Keratinocyte (primary cell): ENCODE measurements around the gene MPND. TPM values are rescaled to one million over a fixed set of nuclear protein-coding genes. Genes with fewer than 3 reads are reported as not detected.
A peak's percentile ranks its signal among the peaks of the same experiment; 100 is the strongest.

Source experiments
- DNase-seq: peaks from one replicate; pipeline ENCODE4 v3.0.0-alpha.2; 2011; ENCODE audit warnings: low read depth, missing footprints, low spot score
- FAIRE-seq: peaks from 2 replicates; lab custom pipeline; 2011; peaks lifted over from hg19 to GRCh38; lab: Jason Lieb, UNC
- H2AFZ ChIP-seq: 2 replicates; pipeline ENCODE4 v1.6.0; 2012; ENCODE audit warnings: low read length, control low read depth, inconsistent platforms; ENCODE audit not compliant: control insufficient read depth
- H3K27ac ChIP-seq: 2 replicates; pipeline ENCODE4 v1.5.1; 2011; ENCODE audit warnings: low read length; ENCODE audit not compliant: control insufficient read depth, insufficient read depth
- H3K27me3 ChIP-seq: 3 replicates; pipeline ENCODE4 v1.6.0; 2011; ENCODE audit warnings: low read length; ENCODE audit not compliant: control insufficient read depth, insufficient read depth; ENCODE audit errors: extremely low read depth
- H3K36me3 ChIP-seq, 2 experiments: 2 replicates in 1 of 2; 3 replicates in 1 of 2; pipeline ENCODE4 v1.5.1; 2011; ENCODE audit warnings: low read length in 2 of 2, mild to moderate bottlenecking in 1 of 2; ENCODE audit not compliant: control insufficient read depth in 2 of 2, insufficient read depth in 2 of 2; ENCODE audit errors: extremely low read depth in 1 of 2
- H3K4me1 ChIP-seq: 3 replicates; pipeline ENCODE4 v1.5.1; 2011; ENCODE audit warnings: low read length; ENCODE audit not compliant: control insufficient read depth, insufficient read depth; ENCODE audit errors: extremely low read depth
- H3K4me2 ChIP-seq: 3 replicates; pipeline ENCODE4 v1.6.0; 2011; ENCODE audit warnings: low read depth, low read length; ENCODE audit not compliant: control insufficient read depth, insufficient read depth; ENCODE audit errors: extremely low read depth
- H3K4me3 ChIP-seq, 3 experiments: fragments of 200-600 bp in 1 of 3; sonication (generic) in 1 of 3; 2 replicates in 2 of 3; 3 replicates in 1 of 3; pipeline ENCODE4 v1.5.1; 2011 to 2016; ENCODE audit warnings: low read length in 3 of 3, mild to moderate bottlenecking in 3 of 3, control low read depth in 2 of 3, inconsistent platforms in 1 of 3, low read depth in 1 of 3, mixed read lengths in 1 of 3, mixed run types in 1 of 3, moderate library complexity in 1 of 3; ENCODE audit not compliant: control insufficient read depth in 2 of 3, insufficient read depth in 2 of 3; ENCODE audit errors: extremely low read depth in 1 of 3
- H3K79me2 ChIP-seq: 2 replicates; pipeline ENCODE4 v1.6.0; 2012; ENCODE audit warnings: low read length; ENCODE audit not compliant: control insufficient read depth, insufficient read depth
- H3K9ac ChIP-seq: 3 replicates; pipeline ENCODE4 v1.6.0; 2011; ENCODE audit warnings: low read length; ENCODE audit not compliant: control insufficient read depth, insufficient read depth; ENCODE audit errors: extremely low read depth
- H3K9me1 ChIP-seq: 3 replicates; pipeline ENCODE4 v1.6.0; 2011; ENCODE audit warnings: low read length; ENCODE audit not compliant: control insufficient read depth, insufficient read depth; ENCODE audit errors: extremely low read depth
- H3K9me3 ChIP-seq: 2 replicates; pipeline ENCODE4 v1.5.1; 2012; ENCODE audit warnings: low read depth, low read length; ENCODE audit not compliant: control insufficient read depth
- H4K20me1 ChIP-seq: 3 replicates; pipeline ENCODE4 v1.6.0; 2011; ENCODE audit warnings: low read length; ENCODE audit not compliant: control insufficient read depth, insufficient read depth; ENCODE audit errors: extremely low read depth
- EZH2 ChIP-seq: IDR thresholded peaks from one replicate; pipeline ENCODE4 v1.6.1; 2012; ENCODE audit warnings: inconsistent platforms, mild to moderate bottlenecking, low read length, moderate library complexity
- dilution Hi-C: fragments of 300-500 bp; cut with MboI; formaldehyde crosslinking; loops from one replicate; pipeline ENCODE4 v1.7.0; 2020; ENCODE audit warnings: low sequenced_read_pairs; ENCODE audit not compliant: extremely low pct_ligation_motif_present
- polyA plus RNA-seq, 5 experiments: library from polyadenylated mRNA; depleted of rRNA in 3 of 5; stranded (reverse) in 3 of 5; stranded (forward) in 1 of 5; unstranded in 1 of 5; fragments of >200 nt; gene quantifications; 1 replicate in 1 of 5; 2 replicates in 3 of 5; 3 replicates in 1 of 5; pipeline versions ENCODE4 v1.2.1 to v1.2.3, GENCODE V29; 2011 to 2012; ENCODE audit warnings: missing spikeins in 2 of 5, low read depth in 1 of 5, low replicate concordance in 1 of 5
- TF ChIP-seq, protein P1 (sequence below), 3 experiments: IDR thresholded peaks in 1 of 3; conservative IDR thresholded peaks in 1 of 3; optimal IDR thresholded peaks in 1 of 3; 2 replicates in 2 of 3; 3 replicates in 1 of 3; pipeline versions ENCODE3 to v1.5.1; 2011; ENCODE audit warnings: low read length in 3 of 3, mild to moderate bottlenecking in 3 of 3, moderate library complexity in 2 of 3, control low read depth in 1 of 3, inconsistent platforms in 1 of 3; ENCODE audit not compliant: insufficient read depth in 2 of 3; ENCODE audit errors: extremely low read depth in 1 of 3

The MPND gene
- polyA plus RNA-seq, 1 donor (not counting 4 experiments of a cell fraction or from before 2014, with no cell fraction given), result 4.2 TPM

DNA sequence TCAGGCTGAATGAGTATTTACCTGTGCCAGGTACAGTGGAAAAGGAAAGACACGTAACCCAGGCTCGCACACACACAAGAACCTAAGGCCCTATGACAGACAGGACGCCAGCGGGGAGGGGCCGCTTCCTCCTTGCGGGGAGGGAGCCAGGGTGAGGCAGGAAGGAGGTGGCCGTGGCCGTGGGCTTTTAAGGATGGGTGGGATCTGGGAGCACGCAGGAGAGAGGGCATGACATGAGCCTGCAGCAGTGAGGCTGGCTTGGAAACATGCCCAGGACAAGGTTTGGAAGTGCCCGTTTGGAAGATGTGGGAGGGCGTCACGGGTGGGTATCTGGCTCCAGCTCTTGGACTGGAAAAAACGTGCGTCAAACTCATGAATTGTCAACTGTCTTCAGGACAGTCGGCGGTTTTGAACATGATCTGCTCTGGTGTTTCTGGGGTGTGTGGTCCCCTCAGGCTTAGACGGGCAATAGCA lies 36.9 kb downstream of the MPND start:
- DNase-seq, result no peak
- peaks cover 18% of the 10 kb centered on the region for H4K20me1 ChIP-seq
- peaks cover 11% of the 10 kb centered on the region in 2 experiments for H3K36me3 ChIP-seq
- no peak overlapping the region for H2AFZ ChIP-seq
- peak overlapping the region; percentile 76 for H3K4me2 ChIP-seq
- peak overlapping the region; percentile 49 for H3K9ac ChIP-seq
- H3K4me1 ChIP-seq, result peaks cover 66% of the 10 kb centered on the region
- no peak for TF ChIP-seq EZH2
- TF ChIP-seq, protein P1, sequence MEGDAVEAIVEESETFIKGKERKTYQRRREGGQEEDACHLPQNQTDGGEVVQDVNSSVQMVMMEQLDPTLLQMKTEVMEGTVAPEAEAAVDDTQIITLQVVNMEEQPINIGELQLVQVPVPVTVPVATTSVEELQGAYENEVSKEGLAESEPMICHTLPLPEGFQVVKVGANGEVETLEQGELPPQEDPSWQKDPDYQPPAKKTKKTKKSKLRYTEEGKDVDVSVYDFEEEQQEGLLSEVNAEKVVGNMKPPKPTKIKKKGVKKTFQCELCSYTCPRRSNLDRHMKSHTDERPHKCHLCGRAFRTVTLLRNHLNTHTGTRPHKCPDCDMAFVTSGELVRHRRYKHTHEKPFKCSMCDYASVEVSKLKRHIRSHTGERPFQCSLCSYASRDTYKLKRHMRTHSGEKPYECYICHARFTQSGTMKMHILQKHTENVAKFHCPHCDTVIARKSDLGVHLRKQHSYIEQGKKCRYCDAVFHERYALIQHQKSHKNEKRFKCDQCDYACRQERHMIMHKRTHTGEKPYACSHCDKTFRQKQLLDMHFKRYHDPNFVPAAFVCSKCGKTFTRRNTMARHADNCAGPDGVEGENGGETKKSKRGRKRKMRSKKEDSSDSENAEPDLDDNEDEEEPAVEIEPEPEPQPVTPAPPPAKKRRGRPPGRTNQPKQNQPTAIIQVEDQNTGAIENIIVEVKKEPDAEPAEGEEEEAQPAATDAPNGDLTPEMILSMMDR (optimal IDR thresholded peaks at IDR 0.05 in 1 of 3, IDR thresholded peaks at IDR 0.05 in 1 of 3, conservative IDR thresholded peaks at IDR 0.05 in 1 of 3; ENCODE audit: extremely low read depth in 1 of 3, insufficient read depth in 2 of 3, low read length in 3 of 3), result no peak
- dilution Hi-C loops, result no loop called here
- FAIRE-seq, result peak; percentile 71
- peaks cover 59% of the 10 kb centered on the region for H3K79me2 ChIP-seq
- H3K27me3 ChIP-seq, result no peaks in the 10 kb centered on the region
- peaks cover 10% of the 10 kb centered on the region for H3K9me1 ChIP-seq
- peak overlapping the region; percentile 76 for H3K27ac ChIP-seq
- H3K4me3 ChIP-seq, result peak overlapping the region in 2 of 3 experiments; percentile 29 to 36
- no peaks in the 10 kb centered on the region for H3K9me3 ChIP-seq

DNA sequence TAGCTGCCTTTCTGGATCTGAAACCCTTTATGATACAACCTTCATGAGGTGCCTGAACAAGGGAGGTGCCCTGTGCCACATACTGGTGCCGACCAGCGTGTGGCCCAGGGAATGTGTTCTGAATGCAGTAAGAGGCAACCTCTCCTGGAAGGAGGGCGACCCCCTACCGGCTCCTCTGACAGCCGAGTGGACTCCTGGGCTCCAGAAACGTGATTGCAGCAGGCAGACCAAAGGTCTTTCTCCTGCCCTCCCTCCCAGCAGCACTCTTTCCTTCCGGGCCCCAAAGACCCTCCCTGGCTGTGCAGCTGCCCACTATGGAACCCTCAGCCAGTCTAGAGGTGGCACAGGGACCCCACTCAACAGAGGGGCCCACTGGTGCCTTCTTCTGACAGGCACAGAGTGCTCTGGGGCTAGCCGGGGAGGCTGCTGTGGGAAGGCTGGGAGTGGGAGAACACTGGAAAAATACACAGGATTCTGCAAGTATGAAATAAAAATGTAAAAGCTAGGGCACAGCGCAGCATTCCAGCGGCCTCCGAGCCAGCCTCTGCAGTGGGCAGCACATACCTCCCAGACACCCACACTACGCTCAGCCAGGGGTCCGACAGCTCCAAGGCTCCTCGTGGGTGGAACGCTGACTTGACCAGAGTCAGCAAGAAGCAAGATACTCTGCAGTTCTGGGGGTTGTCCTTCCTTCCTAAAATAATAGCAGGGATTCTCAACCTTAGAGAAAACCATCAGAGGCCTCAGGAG lies 42.1 kb downstream of the MPND start:
- peaks cover 82% of the 10 kb centered on the region for H3K79me2 ChIP-seq
- no peak for DNase-seq

More for the DNA sequence above, 42.1 kb downstream of the MPND start:
- no peak overlapping the region for H3K4me3 ChIP-seq
- H3K36me3 ChIP-seq, result peaks cover 13 to 18% of the 10 kb centered on the region in 2 experiments
- no peak overlapping the region for H3K4me2 ChIP-seq
- H3K9me3 ChIP-seq, result no peaks in the 10 kb centered on the region
- no peak for FAIRE-seq
- no peak overlapping the region for H3K27ac ChIP-seq
- no peaks in the 10 kb centered on the region for H3K27me3 ChIP-seq
- H4K20me1 ChIP-seq, result peaks cover 9% of the 10 kb centered on the region
- H2AFZ ChIP-seq, result no peak overlapping the region
- peaks cover 29% of the 10 kb centered on the region for H3K4me1 ChIP-seq
- H3K9ac ChIP-seq, result no peak overlapping the region
- dilution Hi-C loops, result no loop called here
- no peak for TF ChIP-seq EZH2
- TF ChIP-seq, protein P1 (optimal IDR thresholded peaks at IDR 0.05 in 1 of 3, IDR thresholded peaks at IDR 0.05 in 1 of 3, conservative IDR thresholded peaks at IDR 0.05 in 1 of 3; ENCODE audit: extremely low read depth in 1 of 3, insufficient read depth in 2 of 3, low read length in 3 of 3), result no peak
- peaks cover 2% of the 10 kb centered on the region for H3K9me1 ChIP-seq
